Pancreas (tissue), 10 donors: ENCODE results near the gene BANF1. TPM values are rescaled to one million over a fixed set of nuclear protein-coding genes. Genes with fewer than 3 reads are reported as not detected.

ENCODE experiments used
- ATAC-seq, 4 donors: fragments of 200-7000 bp; cut with Tn5 transposase; one replicate each; pipeline versions ENCODE4 v1.8.0 to v1.9.1; 2020; ENCODE audit warnings: mild to moderate bottlenecking in 4 of 4, moderate library complexity in 4 of 4
- DNase-seq, 6 donors: peaks; one replicate each; pipeline ENCODE4 v3.0.0-alpha.2; 2020
- FAIRE-seq: peaks from 2 replicates; lab custom pipeline; 2012; peaks lifted over from hg19 to GRCh38; lab: Jason Lieb, UNC
- H3K27ac ChIP-seq, 4 donors: fragments of 200-600 bp; sonication (generic); 1 replicate in 3 of 4; 2 replicates in 1 of 4; pipeline versions ENCODE4 v1.5.0 to v1.8.0; 2020
- H3K27me3 ChIP-seq, 4 donors: fragments of 200-600 bp; one replicate each; pipeline ENCODE4 v1.8.0; 2021
- H3K36me3 ChIP-seq, 3 donors: fragments of 200-600 bp; sonication (generic) in 1 of 3; one replicate each; pipeline versions ENCODE4 v1.5.0 to v1.8.0; 2020 to 2021
- H3K4me1 ChIP-seq, 3 donors: fragments of 200-600 bp; one replicate each; pipeline ENCODE4 v1.8.0; 2021
- H3K4me3 ChIP-seq, 4 donors: fragments of 200-600 bp; sonication (generic) in 2 of 4; one replicate each; pipeline versions ENCODE4 v1.5.0 to v1.8.0; 2020 to 2021
- H3K9me3 ChIP-seq, 4 donors: fragments of 200-600 bp; one replicate each; pipeline ENCODE4 v1.8.0; 2021
- CTCF ChIP-seq, 4 donors: fragments of 200-600 bp; sonication (generic) in 3 of 4; IDR thresholded peaks; one replicate each; pipeline versions ENCODE4 v1.5.0 to v1.8.0; 2021; ENCODE audit warnings: antibody characterized with exemption in 4 of 4
- WGBS, 2 donors: extraction: QIAGEN DNeasy Blood & Tissue Kit; methylation state at CpG; one replicate each; pipeline ENCODE4 v1.1.7; 2013; 5-methylcytosine and 5-hydroxymethylcytosine counted together
- intact Hi-C, 3 donors: fragments of 100-400 bp; cut with DNase I; formaldehyde crosslinking; loops; one replicate each; pipeline versions ENCODE4 v1.11.1 to v1.14.2; 2022
- polyA plus RNA-seq, 2 donors: library from polyadenylated mRNA; stranded (reverse); fragments of 200-250 nt; gene quantifications; one replicate each; pipeline ENCODE4 v1.2.3, GENCODE V29; 2013
- total RNA-seq, 6 donors: library from RNA; stranded (reverse); fragmentation: NEBNext Ultra II Directional in 4 of 6; extraction: Animal tissue kit (Norgen Biotek cat#: 25700) in 4 of 6; gene quantifications; one replicate each; pipeline versions ENCODE4 v1.2.1 to v1.2.4, GENCODE V29; 2021 to 2023
- donor health status: healthy with polysubstance abuse.
- donor health status: DM: no; HTN: no; CAD: no; lungs with moderate emphysema.
- donor health status: DM: no; HTN: no; CAD: no.
- donor health status: control.
- donor health status: control.
- donor health status: Bipolar disorder and iron deficiency.
- donor health status: DM: yes; HTN: yes; CAD: no.
- donor health status: DM: no; HTN: no; CAD: no.
- donor health status: DM: no; HTN: no; CAD: no.
- donor health status: DM: yes; HTN: yes; CAD: no.

Gene BANF1
- total and polyA plus RNA-seq, 8 donors: 47.5 to 146 (median 84.0) TPM

- no peaks in the 10 kb centered on the region for H3K9me3 ChIP-seq
- ATAC-seq (no peak), DNase-seq (peak in 3 of 6 donors; percentile 53 to 71 (median 68)), FAIRE-seq (no peak)
- peak overlapping the region in 2 of 4 donors; percentile 5 to 16 for H3K27ac ChIP-seq
- peaks cover 5 to 7% (median 5%) of the 10 kb centered on the region in 3 donors for H3K4me1 ChIP-seq
- H3K4me3 ChIP-seq: no peak overlapping the region
- H3K27me3 ChIP-seq: no peaks in the 10 kb centered on the region
- H3K36me3 ChIP-seq: no peaks in the 10 kb centered on the region
- intact Hi-C loops: no loop called here
- WGBS, 2 donors: 51 to 63% methylated on average over 11 of the region's 11 CpGs
- TF ChIP-seq CTCF (IDR thresholded peaks at IDR 0.05): no peak
These were observed 45.5 kb downstream of the BANF1 start for GRCh38 chr11:66047541-66048365.

GRCh38 chr11:66048547-66049323, 46.4 kb downstream of the BANF1 start, which contains the start of gene GAL3ST3:
Gene GAL3ST3, minus strand, starts transcription at chr11:66049161. Its CDS starts 3,746 bp downstream, at chr11:66045415.
- Histone ChIP-seq H3K4me1 (peaks cover 5 to 15% (median 5%) of the 10 kb centered on the region in 3 donors), H3K9me3 (no peaks in the 10 kb centered on the region), H3K27me3 (no peaks in the 10 kb centered on the region), H3K27ac (peak within 1 kb of the TSS in 1 of 4 donors; percentile 16), H3K36me3 (no peaks in the 10 kb centered on the region), H3K4me3 (no peak within 1 kb of the TSS)
- intact Hi-C loops: no loop called here
- ATAC-seq (no peak), FAIRE-seq (no peak), DNase-seq (peak in 1 of 6 donors; percentile 77)
- no peak for TF ChIP-seq CTCF (IDR thresholded peaks at IDR 0.05)
- 18 to 22% methylated on average over 24 to 39 of the region's 39 CpGs for WGBS, 2 donors

GRCh38 chr11:66050581-66051231, 48.4 kb downstream of the BANF1 start:
- Histone ChIP-seq H3K36me3 (peaks cover 0 to 7% (median 6%) of the 10 kb centered on the region in 3 donors), H3K9me3 (no peaks in the 10 kb centered on the region), H3K4me3 (no peak overlapping the region), H3K27ac (peak overlapping the region in 2 of 4 donors; percentile 91 to 93), H3K4me1 (peaks cover 5 to 16% (median 5%) of the 10 kb centered on the region in 3 donors), H3K27me3 (no peaks in the 10 kb centered on the region)
- ATAC-seq: no peak
- no peak for TF ChIP-seq CTCF (IDR thresholded peaks at IDR 0.05)
- FAIRE-seq: no peak
- intact Hi-C loops: no loop called here
- WGBS, 2 donors: 77 to 80% methylated on average over 5 of the region's 5 CpGs
- no peak for DNase-seq

GRCh38 chr11:66051371-66051765, 49.1 kb downstream of the BANF1 start:
- no peaks in the 10 kb centered on the region for H3K9me3 ChIP-seq
- no peaks in the 10 kb centered on the region for H3K27me3 ChIP-seq
- TF ChIP-seq CTCF (IDR thresholded peaks at IDR 0.05): no peak
- intact Hi-C loops: no loop called here
- ATAC-seq (no peak), FAIRE-seq (no peak), DNase-seq (no peak)
- WGBS, 2 donors: 28 to 32% methylated on average over 12 of the region's 12 CpGs
- H3K4me1 ChIP-seq: peaks cover 5 to 16% (median 5%) of the 10 kb centered on the region in 3 donors
- H3K36me3 ChIP-seq: peaks cover 0 to 11% (median 11%) of the 10 kb centered on the region in 3 donors
- peak overlapping the region; percentile 20 to 95 (median 60) for H3K4me3 ChIP-seq
- H3K27ac ChIP-seq: peak overlapping the region; percentile 72 to 93 (median 90)
